GM21717 (cell line): Measurements from ENCODE around the gene OASL.

Experiments
- ATAC-seq: cut with Tn5 transposase; IDR thresholded peaks from one replicate; pipeline ENCODE4 v1.9.1; 2021; ENCODE audit warnings: mild to moderate bottlenecking, moderate library complexity; ENCODE audit not compliant: unreplicated experiment

OASL gene

DNA sequence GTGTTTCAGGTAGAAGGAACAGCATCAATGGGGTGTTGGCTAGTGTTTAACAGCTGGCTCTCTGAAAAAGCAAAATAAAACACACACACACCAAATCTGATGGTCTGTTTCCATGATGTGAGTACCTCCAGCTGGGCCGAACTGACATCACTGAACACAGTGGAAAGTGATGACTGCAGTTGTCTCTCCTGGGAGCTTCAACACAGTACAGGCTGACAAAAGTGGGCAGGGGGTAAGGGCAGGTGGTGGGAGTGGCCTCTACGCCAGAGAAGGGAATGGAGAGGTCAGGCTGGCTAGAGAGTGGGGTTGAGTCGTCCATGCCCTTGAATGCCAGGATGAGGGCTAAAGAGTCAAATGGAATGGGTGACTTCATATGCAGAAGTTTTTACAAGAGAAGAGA, 68.7 kb downstream of the OASL start:
- no peak for ATAC-seq
